Progenitor cell of endocrine pancreas (in vitro differentiated cells): ENCODE results near the gene MGAT5. TPM values are rescaled to one million over a fixed set of nuclear protein-coding genes. Genes with fewer than 3 reads are reported as not detected.

Experiments
- DNase-seq: peaks from one replicate; pipeline ENCODE4 v3.0.0; 2021; ENCODE audit warnings: low spot score; ENCODE audit not compliant: unreplicated experiment
- H3K27ac Mint-ChIP-seq: 2 replicates; pipeline ENCODE4 v1.8.0; 2021; ENCODE audit warnings: mild to moderate bottlenecking, moderate library complexity, mixed read lengths
- H3K27me3 Mint-ChIP-seq: 2 replicates; pipeline ENCODE4 v1.8.0; 2021; ENCODE audit warnings: mixed read lengths
- H3K36me3 Mint-ChIP-seq: 2 replicates; pipeline ENCODE4 v1.8.0; 2022; ENCODE audit warnings: mixed read lengths; ENCODE audit not compliant: insufficient read depth
- H3K4me1 Mint-ChIP-seq: 2 replicates; pipeline ENCODE4 v1.8.0; 2021; ENCODE audit warnings: low read depth, mixed read lengths
- H3K4me3 Mint-ChIP-seq: 2 replicates; pipeline ENCODE4 v1.8.0; 2021; ENCODE audit warnings: low read depth, mild to moderate bottlenecking, moderate library complexity, mixed read lengths
- H3K9me3 Mint-ChIP-seq: 2 replicates; pipeline ENCODE4 v1.8.0; 2021; ENCODE audit warnings: low read depth, mixed read lengths
- total RNA-seq: library from RNA; stranded (reverse); gene quantifications from 2 replicates; pipeline ENCODE4 v1.2.1, GENCODE V29; 2021
- TF ChIP-seq, protein P1 (sequence below): fragments of 200-600 bp; sonication (generic); IDR thresholded peaks from one replicate; pipeline ENCODE4 v1.5.0; 2021; ENCODE audit warnings: antibody characterized with exemption, mild to moderate bottlenecking; ENCODE audit not compliant: unreplicated experiment

MGAT5 gene
- total RNA-seq, 1 donor from 2014 or later = 110 TPM

DNA sequence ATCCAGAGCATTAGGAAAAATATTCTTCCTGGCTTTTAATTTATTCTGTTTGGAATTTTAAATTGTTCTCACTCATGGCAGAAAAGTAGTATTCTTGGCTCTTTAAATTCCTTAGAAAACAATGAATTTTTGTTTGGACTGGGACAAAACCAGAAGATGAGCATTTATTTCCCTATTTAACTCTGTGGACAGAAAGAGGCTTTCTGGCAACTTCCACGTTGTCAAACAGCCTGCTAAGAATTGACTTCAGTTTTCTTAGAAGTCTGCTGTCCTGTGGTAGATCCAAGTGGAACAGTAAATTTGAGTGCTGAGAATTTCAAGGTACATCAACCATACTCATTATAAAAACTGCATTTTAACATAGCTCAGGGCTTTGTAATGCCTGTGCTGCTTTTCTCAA, 83.8 kb downstream of the MGAT5 start:
- Mint-ChIP-seq H3K27me3 (no peaks in the 10 kb centered on the region), H3K4me3 (no peak overlapping the region), H3K36me3 (peaks cover 13% of the 10 kb centered on the region), H3K9me3 (no peaks in the 10 kb centered on the region), H3K27ac (no peak overlapping the region), H3K4me1 (peaks cover 16% of the 10 kb centered on the region)
- TF ChIP-seq, protein P1, sequence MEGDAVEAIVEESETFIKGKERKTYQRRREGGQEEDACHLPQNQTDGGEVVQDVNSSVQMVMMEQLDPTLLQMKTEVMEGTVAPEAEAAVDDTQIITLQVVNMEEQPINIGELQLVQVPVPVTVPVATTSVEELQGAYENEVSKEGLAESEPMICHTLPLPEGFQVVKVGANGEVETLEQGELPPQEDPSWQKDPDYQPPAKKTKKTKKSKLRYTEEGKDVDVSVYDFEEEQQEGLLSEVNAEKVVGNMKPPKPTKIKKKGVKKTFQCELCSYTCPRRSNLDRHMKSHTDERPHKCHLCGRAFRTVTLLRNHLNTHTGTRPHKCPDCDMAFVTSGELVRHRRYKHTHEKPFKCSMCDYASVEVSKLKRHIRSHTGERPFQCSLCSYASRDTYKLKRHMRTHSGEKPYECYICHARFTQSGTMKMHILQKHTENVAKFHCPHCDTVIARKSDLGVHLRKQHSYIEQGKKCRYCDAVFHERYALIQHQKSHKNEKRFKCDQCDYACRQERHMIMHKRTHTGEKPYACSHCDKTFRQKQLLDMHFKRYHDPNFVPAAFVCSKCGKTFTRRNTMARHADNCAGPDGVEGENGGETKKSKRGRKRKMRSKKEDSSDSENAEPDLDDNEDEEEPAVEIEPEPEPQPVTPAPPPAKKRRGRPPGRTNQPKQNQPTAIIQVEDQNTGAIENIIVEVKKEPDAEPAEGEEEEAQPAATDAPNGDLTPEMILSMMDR = no peak
- DNase-seq = no peak

DNA sequence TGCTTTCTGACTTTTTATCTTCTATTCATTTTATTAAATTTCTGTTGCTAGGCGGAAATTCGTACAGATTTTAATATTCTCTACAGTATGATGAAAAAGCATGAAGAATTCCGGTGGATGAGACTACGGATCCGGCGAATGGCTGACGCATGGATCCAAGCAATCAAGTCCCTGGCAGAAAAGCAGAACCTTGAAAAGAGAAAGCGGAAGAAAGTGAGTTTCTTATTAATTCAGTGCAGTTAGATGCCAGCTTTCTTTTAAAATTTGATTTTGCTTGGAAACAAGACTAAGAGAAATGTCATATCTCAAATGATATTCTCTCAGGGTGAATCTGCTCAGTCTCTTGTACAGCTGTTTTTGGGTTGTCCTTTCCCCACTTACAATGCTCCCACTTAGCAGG, 84.3 kb downstream of the MGAT5 start:
- H3K27me3 Mint-ChIP-seq = no peaks in the 10 kb centered on the region
- H3K36me3 Mint-ChIP-seq = peaks cover 16% of the 10 kb centered on the region

DNA sequence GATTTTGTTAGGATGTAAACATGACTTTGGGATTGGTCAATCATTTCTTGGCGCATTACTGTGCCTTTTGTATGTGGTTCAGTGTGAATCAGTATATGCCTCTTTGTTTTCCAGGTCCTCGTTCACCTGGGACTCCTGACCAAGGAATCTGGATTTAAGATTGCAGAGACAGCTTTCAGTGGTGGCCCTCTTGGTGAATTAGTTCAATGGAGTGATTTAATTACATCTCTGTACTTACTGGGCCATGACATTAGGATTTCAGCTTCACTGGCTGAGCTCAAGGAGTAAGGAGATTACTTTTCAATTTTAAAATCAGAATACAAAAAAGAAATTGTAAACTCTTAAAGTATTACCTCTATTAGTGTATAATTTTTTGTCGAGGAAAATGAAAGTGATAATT, 87.6 kb downstream of the MGAT5 start:
- peak overlapping the region; percentile 14 for H3K27ac Mint-ChIP-seq
- TF ChIP-seq, protein P1 = no peak
- peaks cover 29% of the 10 kb centered on the region for H3K36me3 Mint-ChIP-seq
- no peak for DNase-seq
- no peaks in the 10 kb centered on the region for H3K9me3 Mint-ChIP-seq
- no peaks in the 10 kb centered on the region for H3K27me3 Mint-ChIP-seq
- H3K4me1 Mint-ChIP-seq = no peaks in the 10 kb centered on the region
- no peak overlapping the region for H3K4me3 Mint-ChIP-seq

More for the DNA sequence above, 84.3 kb downstream of the MGAT5 start:
- H3K27ac Mint-ChIP-seq = no peak overlapping the region
- no peak for DNase-seq
- H3K4me1 Mint-ChIP-seq = peaks cover 16% of the 10 kb centered on the region
- no peak overlapping the region for H3K4me3 Mint-ChIP-seq
- H3K9me3 Mint-ChIP-seq = no peaks in the 10 kb centered on the region
- TF ChIP-seq, protein P1 = no peak

DNA sequence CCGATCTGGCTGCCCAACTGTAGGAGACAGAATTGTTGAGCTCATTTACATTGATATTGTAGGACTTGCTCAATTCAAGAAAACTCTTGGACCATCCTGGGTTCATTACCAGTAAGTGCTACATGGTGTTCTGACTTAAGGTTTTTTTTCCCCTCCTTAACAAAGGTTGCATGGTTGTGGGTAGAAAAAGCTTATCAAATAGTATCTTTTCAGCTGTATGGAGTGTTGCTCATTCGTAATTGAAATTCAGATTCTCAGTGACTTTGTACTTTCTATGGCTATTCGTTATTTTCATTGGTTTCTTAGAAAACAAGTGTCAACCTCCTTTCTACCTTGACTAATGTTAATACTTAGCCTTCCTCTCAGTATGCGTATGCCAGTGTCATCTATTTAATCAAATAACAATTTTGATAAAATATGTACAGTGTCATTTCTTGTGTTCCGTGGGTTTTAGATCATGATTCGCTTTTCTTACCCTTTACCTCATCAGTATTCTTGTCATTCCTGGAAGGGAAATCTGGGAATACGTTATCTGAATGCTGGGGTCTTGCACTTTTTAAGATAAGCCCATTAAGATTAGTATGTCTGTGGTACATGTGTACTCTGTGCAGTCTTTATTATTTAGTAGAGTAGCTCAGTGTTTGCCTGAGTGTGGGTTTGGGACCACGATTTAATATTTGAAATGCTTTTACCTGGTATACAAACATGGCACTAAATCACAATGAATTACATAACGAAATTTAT, 91.3 kb downstream of the MGAT5 start:
- no peaks in the 10 kb centered on the region for H3K4me1 Mint-ChIP-seq
- H3K36me3 Mint-ChIP-seq = peaks cover 22% of the 10 kb centered on the region
- H3K27me3 Mint-ChIP-seq = no peaks in the 10 kb centered on the region
- H3K27ac Mint-ChIP-seq = no peak overlapping the region
- DNase-seq = no peak
- no peak overlapping the region for H3K4me3 Mint-ChIP-seq
- no peaks in the 10 kb centered on the region for H3K9me3 Mint-ChIP-seq
- TF ChIP-seq, protein P1 = no peak

DNA sequence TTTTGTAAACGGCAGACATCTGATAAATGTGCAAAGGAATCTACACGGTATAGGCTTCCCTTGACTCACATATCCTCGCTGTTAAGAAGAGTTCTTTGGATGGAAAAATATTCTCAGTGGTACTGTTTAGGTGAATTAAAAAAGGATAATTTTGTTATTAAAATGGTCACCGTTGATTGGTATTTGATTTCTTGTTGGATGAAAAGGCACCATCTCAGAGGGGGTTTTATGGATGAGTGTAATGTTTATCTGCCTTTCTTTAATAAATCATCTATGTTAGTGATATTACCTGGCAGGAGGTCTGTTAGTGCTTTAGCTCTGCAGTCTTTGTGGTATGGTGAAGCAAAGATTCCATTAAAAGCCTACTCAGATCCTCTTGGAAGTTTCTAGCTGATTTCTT, 92.3 kb downstream of the MGAT5 start:
- H3K4me1 Mint-ChIP-seq = no peaks in the 10 kb centered on the region
- TF ChIP-seq, protein P1 = no peak
- H3K27ac Mint-ChIP-seq = no peak overlapping the region
- H3K4me3 Mint-ChIP-seq = no peak overlapping the region
- no peaks in the 10 kb centered on the region for H3K9me3 Mint-ChIP-seq
- no peaks in the 10 kb centered on the region for H3K27me3 Mint-ChIP-seq
- peaks cover 26% of the 10 kb centered on the region for H3K36me3 Mint-ChIP-seq
- no peak for DNase-seq
